ENCODE results near the gene TEX51.

- TF ChIP-seq, protein P1, sequence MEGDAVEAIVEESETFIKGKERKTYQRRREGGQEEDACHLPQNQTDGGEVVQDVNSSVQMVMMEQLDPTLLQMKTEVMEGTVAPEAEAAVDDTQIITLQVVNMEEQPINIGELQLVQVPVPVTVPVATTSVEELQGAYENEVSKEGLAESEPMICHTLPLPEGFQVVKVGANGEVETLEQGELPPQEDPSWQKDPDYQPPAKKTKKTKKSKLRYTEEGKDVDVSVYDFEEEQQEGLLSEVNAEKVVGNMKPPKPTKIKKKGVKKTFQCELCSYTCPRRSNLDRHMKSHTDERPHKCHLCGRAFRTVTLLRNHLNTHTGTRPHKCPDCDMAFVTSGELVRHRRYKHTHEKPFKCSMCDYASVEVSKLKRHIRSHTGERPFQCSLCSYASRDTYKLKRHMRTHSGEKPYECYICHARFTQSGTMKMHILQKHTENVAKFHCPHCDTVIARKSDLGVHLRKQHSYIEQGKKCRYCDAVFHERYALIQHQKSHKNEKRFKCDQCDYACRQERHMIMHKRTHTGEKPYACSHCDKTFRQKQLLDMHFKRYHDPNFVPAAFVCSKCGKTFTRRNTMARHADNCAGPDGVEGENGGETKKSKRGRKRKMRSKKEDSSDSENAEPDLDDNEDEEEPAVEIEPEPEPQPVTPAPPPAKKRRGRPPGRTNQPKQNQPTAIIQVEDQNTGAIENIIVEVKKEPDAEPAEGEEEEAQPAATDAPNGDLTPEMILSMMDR (IDR thresholded peaks at IDR 0.05), result no peak
- TF ChIP-seq POLR2A (IDR thresholded peaks at IDR 0.05; ENCODE audit: low read depth) (no peak), POLR2AphosphoS5 (IDR thresholded peaks at IDR 0.05) (no peak), EP300 (IDR thresholded peaks at IDR 0.05) (no peak)
Observed at GRCh38 chr2:126858436-126858835, 40.3 kb upstream of the TEX51 start.

Data from esophagus muscularis mucosa (tissue), 4 donors.